GM03348 (cell line): ENCODE measurements around the gene SPRING1.

Experiments
- DNase-seq: peaks from one replicate; pipeline ENCODE4 v3.0.0; 2012; ENCODE audit warnings: low spot score

SPRING1 gene

GRCh38 chr12:116739381-116739887, 1.6 kb upstream of the SPRING1 start:
- DNase-seq: no peak

- peak; percentile 56 for DNase-seq
Measured at GRCh38 chr12:116736962-116737773, 701 bp downstream of the SPRING1 start.

GRCh38 chr12:116735951-116736599, 1.8 kb downstream of the SPRING1 start:
- DNase-seq: no peak

- no peak for DNase-seq
Measured at GRCh38 chr12:116735084-116735483, 2.8 kb downstream of the SPRING1 start.

- DNase-seq: no peak
Measured at GRCh38 chr12:116734156-116734768, 3.6 kb downstream of the SPRING1 start.

- DNase-seq: no peak
Measured at GRCh38 chr12:116731801-116732200, 6.1 kb downstream of the SPRING1 start.

GRCh38 chr12:116727891-116728290, 10.0 kb downstream of the SPRING1 start:
- no peak for DNase-seq

GRCh38 chr12:116727261-116727660, 10.6 kb downstream of the SPRING1 start:
- DNase-seq: no peak

GRCh38 chr12:116726694-116727093, 11.2 kb downstream of the SPRING1 start:
- DNase-seq: no peak

- DNase-seq: no peak
Measured at GRCh38 chr12:116722245-116722644, 15.6 kb downstream of the SPRING1 start.

- no peak for DNase-seq
Measured at GRCh38 chr12:116719731-116720528, 17.9 kb downstream of the SPRING1 start.

- peak; percentile 69 for DNase-seq
Measured at GRCh38 chr12:116718655-116719454, 19.0 kb downstream of the SPRING1 start.

- DNase-seq: peak; percentile 70
Measured at GRCh38 chr12:116717466-116718437, 20.1 kb downstream of the SPRING1 start.

GRCh38 chr12:116714175-116714574, 23.7 kb downstream of the SPRING1 start:
- DNase-seq: no peak

GRCh38 chr12:116713527-116713926, 24.3 kb downstream of the SPRING1 start:
- DNase-seq: no peak

- no peak for DNase-seq
Measured at GRCh38 chr12:116712458-116713303, 25.2 kb downstream of the SPRING1 start.

- DNase-seq: no peak
Measured at GRCh38 chr12:116710370-116711150, 27.3 kb downstream of the SPRING1 start.

GRCh38 chr12:116709768-116710167, 28.1 kb downstream of the SPRING1 start:
- no peak for DNase-seq
